Peyer's patch (tissue), 4 donors: ENCODE measurements around the gene MERTK. TPM values are rescaled to one million over a fixed set of nuclear protein-coding genes. Genes with fewer than 3 reads are reported as not detected.
A peak's percentile ranks its signal among the peaks of the same experiment; 100 is the strongest.

Experiments
- DNase-seq, 3 donors: peaks; one replicate each; pipeline ENCODE4 v3.0.0-alpha.2; 2017 to 2019
- H3K27ac ChIP-seq, 4 donors: fragments of 200-600 bp; sonication (generic); one replicate each; pipeline ENCODE4 v1.5.1; 2016 to 2019
- H3K27me3 ChIP-seq, 2 donors: fragments of 200-600 bp; sonication (generic); one replicate each; pipeline ENCODE4 v1.5.1; 2019
- H3K36me3 ChIP-seq, 3 donors: fragments of 200-600 bp; sonication (generic); one replicate each; pipeline ENCODE4 v1.5.1; 2016 to 2019
- H3K4me1 ChIP-seq, 4 donors: fragments of 200-600 bp; sonication (generic); one replicate each; pipeline ENCODE4 v1.5.1; 2016 to 2019
- H3K4me3 ChIP-seq, 4 donors: fragments of 200-600 bp; sonication (generic); 1 replicate in 3 of 4; 2 replicates in 1 of 4; pipeline ENCODE4 v1.5.1; 2016 to 2019; ENCODE audit warnings: mild to moderate bottlenecking in 1 of 4
- H3K9me3 ChIP-seq, 4 donors: fragments of 200-600 bp; sonication (generic); one replicate each; pipeline ENCODE4 v1.5.1; 2016 to 2019; ENCODE audit warnings: mild to moderate bottlenecking in 1 of 4
- CTCF ChIP-seq, 6 experiments: fragments of 450-650 bp in 4 of 6; fragments of 200-600 bp in 2 of 6; sonication (generic) in 1 of 6; IDR thresholded peaks; one replicate each; pipeline ENCODE4 v1.5.1; 2017 to 2019; ENCODE audit warnings: antibody characterized with exemption in 6 of 6, mild to moderate bottlenecking in 3 of 6, moderate library complexity in 1 of 6
- POLR2A ChIP-seq, 2 donors: fragments of 450-650 bp; IDR thresholded peaks; one replicate each; pipeline ENCODE4 v1.5.1; 2017; ENCODE audit warnings: antibody characterized with exemption in 2 of 2, mild to moderate bottlenecking in 2 of 2, moderate library complexity in 2 of 2
- total RNA-seq, 4 donors: library from RNA; depleted of rRNA; stranded (reverse); fragments of >200 nt; gene quantifications; one replicate each; pipeline ENCODE4 v1.1.0, GENCODE V29; 2016

MERTK gene
- total RNA-seq, 4 donors from 2014 or later = 8.6 to 56.9 (median 18.5) TPM

GRCh38 chr2:112050316-112050715 is 151.9 kb downstream of the MERTK start:
- Histone ChIP-seq H3K4me3 (no peak overlapping the region), H3K9me3 (no peaks in the 10 kb centered on the region), H3K27ac (peak overlapping the region in 2 of 4 donors; percentile 66 to 76), H3K36me3 (no peaks in the 10 kb centered on the region), H3K4me1 (peaks cover 0 to 26% (median 5%) of the 10 kb centered on the region in 4 donors), H3K27me3 (no peaks in the 10 kb centered on the region)
- TF ChIP-seq CTCF (IDR thresholded peaks at IDR 0.05) (no peak), POLR2A (IDR thresholded peaks at IDR 0.05) (no peak)
- no peak for DNase-seq

GRCh38 chr2:112053917-112054846 is 155.8 kb downstream of the MERTK start:
- H3K4me1 ChIP-seq = peaks cover 0 to 50% (median 10%) of the 10 kb centered on the region in 4 donors
- H3K27me3 ChIP-seq = no peaks in the 10 kb centered on the region
- H3K36me3 ChIP-seq = no peaks in the 10 kb centered on the region
- peak; percentile 99 to 100 (median 99) for DNase-seq
- no peaks in the 10 kb centered on the region for H3K9me3 ChIP-seq
- TF ChIP-seq POLR2A (IDR thresholded peaks at IDR 0.05) = peak; percentile 49 to 85
- no peak for TF ChIP-seq CTCF (IDR thresholded peaks at IDR 0.05)
- peak overlapping the region; percentile 92 to 99 (median 96) for H3K27ac ChIP-seq
- peak overlapping the region; percentile 61 to 75 (median 68) for H3K4me3 ChIP-seq

GRCh38 chr2:112054847-112055729 is 156.7 kb downstream of the MERTK start, which contains the start of gene TMEM87B:
Gene TMEM87B (plus strand): TSS chr2:112055269. CDS start chr2:112055592, 323 bp downstream.
- no peak for TF ChIP-seq CTCF (IDR thresholded peaks at IDR 0.05)
- peak; percentile 87 to 88 for TF ChIP-seq POLR2A (IDR thresholded peaks at IDR 0.05)
- H3K4me3 ChIP-seq = peak within 1 kb of the TSS; percentile 61 to 91 (median 82)
- peak within 1 kb of the TSS; percentile 95 to 99 (median 96) for H3K27ac ChIP-seq
- H3K4me1 ChIP-seq = peaks cover 0 to 48% (median 8%) of the 10 kb centered on the region in 4 donors
- no peaks in the 10 kb centered on the region for H3K27me3 ChIP-seq
- peak; percentile 98 to 100 (median 99) for DNase-seq
- H3K36me3 ChIP-seq = no peaks in the 10 kb centered on the region
- no peaks in the 10 kb centered on the region for H3K9me3 ChIP-seq

- Histone ChIP-seq H3K4me3 (peak overlapping the region; percentile 59 to 91 (median 82)), H3K4me1 (peaks cover 0 to 47% (median 8%) of the 10 kb centered on the region in 4 donors), H3K27ac (peak overlapping the region; percentile 91 to 97 (median 96)), H3K36me3 (peaks cover 0 to 5% (median 0%) of the 10 kb centered on the region in 3 donors), H3K27me3 (no peaks in the 10 kb centered on the region), H3K9me3 (no peaks in the 10 kb centered on the region)
- TF ChIP-seq CTCF (IDR thresholded peaks at IDR 0.05) (no peak), POLR2A (IDR thresholded peaks at IDR 0.05) (peak; percentile 16 to 25)
- peak in 2 of 3 donors; percentile 59 to 80 for DNase-seq
Observed at GRCh38 chr2:112055730-112056625, 157.6 kb downstream of the MERTK start.
